Neural progenitor cell (in vitro differentiated cells): Measurements from ENCODE around the gene S100A2.

Source experiments
- EZH2 ChIP-seq: fragments of 200-600 bp; sonication (generic); IDR thresholded peaks from 2 replicates; pipeline ENCODE4 v1.6.1; 2017; ENCODE audit warnings: antibody characterized with exemption, mild to moderate bottlenecking, moderate library complexity
- EZH2phosphoT487 ChIP-seq: fragments of 200-600 bp; sonication (generic); IDR thresholded peaks from 2 replicates; pipeline ENCODE4 v1.6.1; 2017; ENCODE audit warnings: antibody characterized with exemption
- TF ChIP-seq, protein P1 (sequence below): fragments of 200-600 bp; sonication (generic); IDR thresholded peaks from 2 replicates; pipeline ENCODE4 v1.5.1; 2017; ENCODE audit warnings: antibody characterized with exemption, mild to moderate bottlenecking

DNA sequence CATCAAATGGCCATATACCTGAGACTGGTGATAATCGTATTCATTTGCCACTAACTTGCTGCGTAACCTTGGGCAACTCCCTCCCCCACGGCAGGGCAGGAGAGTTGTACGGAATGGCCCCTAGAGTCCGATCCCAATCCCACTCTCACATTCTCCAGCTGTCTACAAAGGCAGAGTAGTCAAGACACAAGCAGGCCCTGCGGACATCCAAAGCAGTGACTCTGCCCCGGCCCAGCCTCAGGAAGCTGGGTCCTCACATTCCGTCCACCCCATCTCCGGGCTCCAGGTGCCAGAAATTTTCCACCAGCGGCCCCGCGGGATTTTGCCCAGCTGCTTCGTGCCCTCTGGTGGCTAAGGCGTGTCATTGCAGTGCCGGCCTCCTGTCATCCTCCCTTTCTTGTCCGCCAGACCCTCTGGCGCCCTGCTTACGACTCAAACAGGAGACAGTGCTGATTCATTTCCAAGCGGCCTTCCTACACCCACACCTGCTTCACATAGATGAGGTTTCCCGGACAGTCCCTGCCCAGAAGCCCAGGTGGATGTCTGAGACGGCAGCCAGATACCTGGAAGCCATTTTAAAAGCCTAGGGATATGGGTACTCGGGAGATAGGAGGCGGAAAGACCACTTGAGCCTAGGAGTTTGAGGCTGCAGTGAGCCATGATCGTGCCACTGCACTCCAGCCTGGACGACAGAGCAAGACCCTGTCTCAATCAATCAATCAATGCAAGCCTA lies 2.9 kb upstream of the S100A2 start:
- TF ChIP-seq, protein P1, sequence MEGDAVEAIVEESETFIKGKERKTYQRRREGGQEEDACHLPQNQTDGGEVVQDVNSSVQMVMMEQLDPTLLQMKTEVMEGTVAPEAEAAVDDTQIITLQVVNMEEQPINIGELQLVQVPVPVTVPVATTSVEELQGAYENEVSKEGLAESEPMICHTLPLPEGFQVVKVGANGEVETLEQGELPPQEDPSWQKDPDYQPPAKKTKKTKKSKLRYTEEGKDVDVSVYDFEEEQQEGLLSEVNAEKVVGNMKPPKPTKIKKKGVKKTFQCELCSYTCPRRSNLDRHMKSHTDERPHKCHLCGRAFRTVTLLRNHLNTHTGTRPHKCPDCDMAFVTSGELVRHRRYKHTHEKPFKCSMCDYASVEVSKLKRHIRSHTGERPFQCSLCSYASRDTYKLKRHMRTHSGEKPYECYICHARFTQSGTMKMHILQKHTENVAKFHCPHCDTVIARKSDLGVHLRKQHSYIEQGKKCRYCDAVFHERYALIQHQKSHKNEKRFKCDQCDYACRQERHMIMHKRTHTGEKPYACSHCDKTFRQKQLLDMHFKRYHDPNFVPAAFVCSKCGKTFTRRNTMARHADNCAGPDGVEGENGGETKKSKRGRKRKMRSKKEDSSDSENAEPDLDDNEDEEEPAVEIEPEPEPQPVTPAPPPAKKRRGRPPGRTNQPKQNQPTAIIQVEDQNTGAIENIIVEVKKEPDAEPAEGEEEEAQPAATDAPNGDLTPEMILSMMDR, result peak; percentile 96
- peak; percentile 24 for TF ChIP-seq EZH2
- TF ChIP-seq EZH2phosphoT487, result no peak
